HG03139 (cell line): Measurements from ENCODE around the gene DCAF4.

Experiments
- ATAC-seq: cut with Tn5 transposase; IDR thresholded peaks from one replicate; pipeline ENCODE4 v1.9.1; 2021; ENCODE audit not compliant: unreplicated experiment

The DCAF4 gene

GRCh38 chr14:72894323-72894622 lies 32.0 kb upstream of the DCAF4 start:
- no peak for ATAC-seq

GRCh38 chr14:72894623-72895378 lies 31.5 kb upstream of the DCAF4 start:
- ATAC-seq: no peak

- ATAC-seq: no peak
These were observed 27.8 kb upstream of the DCAF4 start for GRCh38 chr14:72898448-72898847.

GRCh38 chr14:72901361-72901760 lies 24.9 kb upstream of the DCAF4 start:
- no peak for ATAC-seq

- ATAC-seq: no peak
These were observed 23.3 kb upstream of the DCAF4 start for GRCh38 chr14:72902801-72903530.

- ATAC-seq: no peak
These were observed 22.5 kb upstream of the DCAF4 start for GRCh38 chr14:72903716-72904115.

- ATAC-seq: no peak
These were observed 22.0 kb upstream of the DCAF4 start for GRCh38 chr14:72904218-72904617.

- ATAC-seq: no peak
These were observed 21.3 kb upstream of the DCAF4 start for GRCh38 chr14:72904840-72905561.

GRCh38 chr14:72906316-72906715 lies 19.9 kb upstream of the DCAF4 start:
- ATAC-seq: no peak

GRCh38 chr14:72906879-72907278 lies 19.4 kb upstream of the DCAF4 start:
- ATAC-seq: no peak

- no peak for ATAC-seq
These were observed 18.4 kb upstream of the DCAF4 start for GRCh38 chr14:72907886-72908285.

GRCh38 chr14:72909163-72909562 lies 17.1 kb upstream of the DCAF4 start:
- no peak for ATAC-seq

- ATAC-seq: no peak
These were observed 12.5 kb upstream of the DCAF4 start for GRCh38 chr14:72913809-72914208.

GRCh38 chr14:72916174-72916573 lies 10.1 kb upstream of the DCAF4 start:
- no peak for ATAC-seq

- no peak for ATAC-seq
These were observed 9.0 kb upstream of the DCAF4 start for GRCh38 chr14:72917094-72917802.

GRCh38 chr14:72920008-72920407 lies 6.3 kb upstream of the DCAF4 start:
- no peak for ATAC-seq

GRCh38 chr14:72921396-72921795 lies 4.9 kb upstream of the DCAF4 start:
- no peak for ATAC-seq

- ATAC-seq: no peak
These were observed 1.9 kb upstream of the DCAF4 start for GRCh38 chr14:72924337-72924736.

GRCh38 chr14:72925171-72925759 lies 999 bp upstream of the DCAF4 start:
- ATAC-seq: no peak

- ATAC-seq: peak; percentile 16
These were observed 411 bp upstream of the DCAF4 start for GRCh38 chr14:72925815-72926291.

GRCh38 chr14:72928872-72929271 lies 2.6 kb downstream of the DCAF4 start:
- ATAC-seq: no peak
